HK-2 (cell line): Measurements from ENCODE around the gene ZNF816.
A peak's percentile ranks its signal among the peaks of the same experiment; 100 is the strongest.
"Not testable (repeated sequence)": the region's sequence is repeated elsewhere in the genome, so short reads cannot be mapped to it uniquely, and the experiment has no call there.

ENCODE experiments used
- DNase-seq: peaks from one replicate; pipeline ENCODE4 v3.0.0-alpha.2; 2018; ENCODE audit not compliant: unreplicated experiment

ZNF816 gene

GRCh38 chr19:52959613-52960295, 2.9 kb downstream of the ZNF816 start:
- DNase-seq: no peak

- no peak for DNase-seq
Observed at GRCh38 chr19:52957591-52957990, 5.1 kb downstream of the ZNF816 start.

GRCh38 chr19:52956917-52957316, 5.8 kb downstream of the ZNF816 start:
- DNase-seq: no peak

- DNase-seq: no peak
Observed at GRCh38 chr19:52949422-52949821, 13.3 kb downstream of the ZNF816 start.

- DNase-seq: no peak
Observed at GRCh38 chr19:52948025-52948770, 14.5 kb downstream of the ZNF816 start.

GRCh38 chr19:52946322-52947310, 16.1 kb downstream of the ZNF816 start:
- DNase-seq: no peak

GRCh38 chr19:52945652-52946321, 16.9 kb downstream of the ZNF816 start:
- DNase-seq: no peak

GRCh38 chr19:52944703-52945493, 17.8 kb downstream of the ZNF816 start:
- not testable (repeated sequence) for DNase-seq

GRCh38 chr19:52943884-52944643, 18.6 kb downstream of the ZNF816 start:
- no peak for DNase-seq

GRCh38 chr19:52943134-52943883, 19.4 kb downstream of the ZNF816 start:
- DNase-seq: no peak

GRCh38 chr19:52942386-52943133, 20.1 kb downstream of the ZNF816 start:
- peak; percentile 93 for DNase-seq

- peak; percentile 41 for DNase-seq
Observed at GRCh38 chr19:52941941-52942385, 20.7 kb downstream of the ZNF816 start.

GRCh38 chr19:52941523-52941922, 21.2 kb downstream of the ZNF816 start:
- not testable (repeated sequence) for DNase-seq

- DNase-seq: not testable (repeated sequence)
Observed at GRCh38 chr19:52940905-52941304, 21.8 kb downstream of the ZNF816 start.

GRCh38 chr19:52938761-52939160, 23.9 kb downstream of the ZNF816 start:
- DNase-seq: no peak

GRCh38 chr19:52936954-52937325, 25.7 kb downstream of the ZNF816 start:
- no peak for DNase-seq

GRCh38 chr19:52936151-52936953, 26.3 kb downstream of the ZNF816 start:
- no peak for DNase-seq

GRCh38 chr19:52935434-52935833, 27.2 kb downstream of the ZNF816 start:
- no peak for DNase-seq
